NCI-H345 treated with DMSO at 0.1 percent for 48 hours (cell line): ENCODE results near the gene PLIN4.
"Not testable (repeated sequence)": the region's sequence is repeated elsewhere in the genome, so short reads cannot be mapped to it uniquely, and the experiment has no call there.

ENCODE experiments used
- DNase-seq: peaks from one replicate; lab custom pipeline; 2025; ENCODE audit not compliant: unreplicated experiment; lab: John Stamatoyannopoulos, UW

PLIN4 gene, protein sequence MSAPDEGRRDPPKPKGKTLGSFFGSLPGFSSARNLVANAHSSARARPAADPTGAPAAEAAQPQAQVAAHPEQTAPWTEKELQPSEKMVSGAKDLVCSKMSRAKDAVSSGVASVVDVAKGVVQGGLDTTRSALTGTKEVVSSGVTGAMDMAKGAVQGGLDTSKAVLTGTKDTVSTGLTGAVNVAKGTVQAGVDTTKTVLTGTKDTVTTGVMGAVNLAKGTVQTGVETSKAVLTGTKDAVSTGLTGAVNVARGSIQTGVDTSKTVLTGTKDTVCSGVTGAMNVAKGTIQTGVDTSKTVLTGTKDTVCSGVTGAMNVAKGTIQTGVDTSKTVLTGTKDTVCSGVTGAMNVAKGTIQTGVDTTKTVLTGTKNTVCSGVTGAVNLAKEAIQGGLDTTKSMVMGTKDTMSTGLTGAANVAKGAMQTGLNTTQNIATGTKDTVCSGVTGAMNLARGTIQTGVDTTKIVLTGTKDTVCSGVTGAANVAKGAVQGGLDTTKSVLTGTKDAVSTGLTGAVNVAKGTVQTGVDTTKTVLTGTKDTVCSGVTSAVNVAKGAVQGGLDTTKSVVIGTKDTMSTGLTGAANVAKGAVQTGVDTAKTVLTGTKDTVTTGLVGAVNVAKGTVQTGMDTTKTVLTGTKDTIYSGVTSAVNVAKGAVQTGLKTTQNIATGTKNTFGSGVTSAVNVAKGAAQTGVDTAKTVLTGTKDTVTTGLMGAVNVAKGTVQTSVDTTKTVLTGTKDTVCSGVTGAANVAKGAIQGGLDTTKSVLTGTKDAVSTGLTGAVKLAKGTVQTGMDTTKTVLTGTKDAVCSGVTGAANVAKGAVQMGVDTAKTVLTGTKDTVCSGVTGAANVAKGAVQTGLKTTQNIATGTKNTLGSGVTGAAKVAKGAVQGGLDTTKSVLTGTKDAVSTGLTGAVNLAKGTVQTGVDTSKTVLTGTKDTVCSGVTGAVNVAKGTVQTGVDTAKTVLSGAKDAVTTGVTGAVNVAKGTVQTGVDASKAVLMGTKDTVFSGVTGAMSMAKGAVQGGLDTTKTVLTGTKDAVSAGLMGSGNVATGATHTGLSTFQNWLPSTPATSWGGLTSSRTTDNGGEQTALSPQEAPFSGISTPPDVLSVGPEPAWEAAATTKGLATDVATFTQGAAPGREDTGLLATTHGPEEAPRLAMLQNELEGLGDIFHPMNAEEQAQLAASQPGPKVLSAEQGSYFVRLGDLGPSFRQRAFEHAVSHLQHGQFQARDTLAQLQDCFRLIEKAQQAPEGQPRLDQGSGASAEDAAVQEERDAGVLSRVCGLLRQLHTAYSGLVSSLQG (N-terminal part only)

GRCh38 chr19:4518345-4519171 is at the start of gene PLIN4:
Gene PLIN4 (minus strand): TSS chr19:4518486. CDS start chr19:4518272, 214 bp downstream.
- DNase-seq: no peak

- no peak for DNase-seq
Observed at GRCh38 chr19:4567584-4568071, 49.3 kb upstream of the PLIN4 start.

DNA sequence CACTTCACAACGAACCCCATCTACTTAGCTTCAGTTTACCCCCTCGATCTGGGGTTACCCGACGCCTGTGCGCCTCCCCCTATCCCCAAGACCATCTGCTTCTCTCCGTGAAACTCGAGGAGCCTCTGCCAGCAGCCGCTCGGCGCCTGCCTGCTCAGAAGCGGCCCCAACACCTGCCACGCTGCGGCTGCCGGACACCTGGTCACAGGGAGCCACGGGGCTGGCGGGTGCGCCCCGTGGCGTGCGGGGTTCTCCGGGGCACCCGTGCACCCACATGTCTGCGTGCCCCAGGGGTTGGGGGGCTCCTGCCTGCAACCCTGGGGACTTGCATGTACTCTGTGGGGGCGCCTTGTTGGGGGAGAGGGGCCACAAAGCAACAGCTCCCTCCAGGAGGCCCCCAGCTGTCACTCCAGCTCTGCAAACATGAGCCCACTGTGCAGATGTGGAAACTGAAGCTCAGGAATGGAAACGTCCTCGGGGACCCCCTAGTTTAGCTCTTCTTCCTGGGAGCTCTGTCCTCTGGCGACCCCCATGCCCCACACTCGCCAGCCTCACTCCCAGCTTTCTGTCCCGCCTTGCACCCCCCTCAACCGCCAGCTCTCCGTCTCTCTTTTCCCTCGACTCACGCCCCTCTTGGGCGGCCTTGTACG is 48.2 kb upstream of the PLIN4 start:
- DNase-seq: no peak

DNA sequence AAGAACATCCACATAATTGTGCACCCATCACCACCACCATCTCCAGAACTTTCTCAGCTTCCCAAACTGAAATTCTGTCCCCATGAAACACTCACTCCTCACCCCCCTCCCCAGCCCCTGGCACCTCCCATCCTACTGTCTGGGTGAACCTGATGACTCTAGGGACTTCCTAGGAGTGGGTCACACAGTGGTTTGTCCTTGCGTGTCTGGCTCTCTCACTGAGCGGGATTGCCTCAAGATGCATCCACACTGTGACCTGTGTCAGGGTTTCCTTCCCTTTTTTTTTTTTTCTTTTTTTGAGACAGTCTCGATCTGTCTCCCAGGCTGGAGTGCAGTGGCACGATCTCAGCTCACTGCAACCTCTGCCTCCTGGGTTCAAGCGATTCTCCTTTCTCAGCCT is 45.3 kb upstream of the PLIN4 start:
- DNase-seq: not testable (repeated sequence)

DNA sequence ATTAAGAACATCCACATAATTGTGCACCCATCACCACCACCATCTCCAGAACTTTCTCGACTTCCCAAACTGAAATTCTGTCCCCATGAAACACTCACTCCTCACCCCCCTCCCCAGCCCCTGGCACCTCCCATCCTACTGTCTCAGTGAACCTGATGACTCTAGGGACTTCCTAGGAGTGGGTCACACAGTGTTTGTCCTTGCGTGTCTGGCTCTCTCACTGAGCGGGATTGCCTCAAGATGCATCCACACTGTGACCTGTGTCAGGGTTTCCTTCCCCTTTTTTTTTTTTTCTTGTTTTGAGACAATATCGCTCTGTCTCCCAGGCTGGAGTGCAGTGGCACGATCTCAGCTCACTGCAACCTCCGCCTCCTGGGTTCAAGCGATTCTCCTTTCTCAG is 43.8 kb upstream of the PLIN4 start:
- not testable (repeated sequence) for DNase-seq

DNA sequence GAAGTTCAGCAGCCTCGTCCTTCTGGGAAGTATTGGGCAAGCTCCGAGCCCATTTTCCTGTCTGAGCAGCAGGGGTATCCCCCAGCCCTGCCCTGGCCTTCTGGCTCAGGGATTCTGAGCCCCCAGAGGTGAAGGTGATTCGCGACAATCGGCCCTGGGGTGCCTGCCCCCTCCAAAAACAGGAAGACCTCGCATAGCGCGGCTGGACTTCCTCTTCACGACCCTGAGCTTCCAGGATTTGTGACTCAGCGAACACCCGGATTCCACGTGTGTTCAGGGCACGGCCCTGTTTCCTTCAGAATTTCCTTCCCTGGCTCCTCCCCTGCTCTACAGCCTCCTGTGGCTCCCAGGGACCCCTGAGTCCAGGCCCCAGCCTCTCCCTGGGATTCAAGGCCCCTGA is 41.3 kb upstream of the PLIN4 start, which contains the start of gene SEMA6B:
Gene SEMA6B (minus strand): TSS at position 116 of the 400 bp plus-strand sequence. CDS start 1,227 bp downstream, outside the sequence.
- no peak for DNase-seq

DNA sequence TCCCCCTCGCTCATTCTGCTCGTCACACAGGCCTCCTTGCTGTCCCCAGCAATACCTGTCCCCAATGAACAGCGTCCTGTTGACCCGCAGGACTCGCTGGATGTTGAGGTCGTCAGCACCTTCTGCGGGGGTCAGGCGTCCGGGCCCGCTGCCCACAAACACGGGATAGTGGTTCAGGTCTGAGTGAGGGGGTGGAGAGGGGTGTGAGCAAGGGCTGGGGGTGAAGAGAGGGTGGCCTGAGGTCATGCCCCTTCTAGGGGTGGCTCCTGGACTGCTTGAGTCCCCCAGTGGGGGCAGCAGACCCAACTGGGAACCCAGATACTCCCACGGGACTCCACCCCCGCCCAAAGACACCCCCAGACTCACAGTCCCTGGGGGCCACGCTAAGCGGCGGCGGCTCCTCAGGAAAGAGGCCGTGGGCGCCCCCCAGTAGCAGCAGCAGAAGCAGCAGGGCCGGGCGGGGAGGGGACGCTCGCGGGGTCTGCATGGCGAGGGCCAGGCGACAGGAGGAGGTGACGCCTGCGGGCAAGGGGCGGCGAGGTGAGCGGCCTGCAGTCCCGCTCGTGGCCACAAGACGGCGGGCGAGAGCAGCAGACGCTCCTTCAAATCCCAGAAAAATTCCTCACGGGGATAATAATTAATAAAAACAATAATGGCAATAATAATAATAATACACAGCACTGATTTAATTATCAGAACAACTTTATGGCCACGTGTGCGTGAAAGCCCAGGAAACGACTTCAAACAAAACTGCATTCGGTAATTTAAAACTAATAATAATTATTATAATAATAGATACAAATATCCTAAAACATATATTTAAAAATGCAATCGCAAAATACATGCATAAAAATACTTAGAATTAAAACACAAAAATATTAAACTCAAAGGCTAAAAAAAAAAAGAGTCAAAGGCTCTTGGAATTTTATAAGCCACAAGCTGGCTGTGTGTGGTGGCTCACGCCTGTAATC is 40.0 kb upstream of the PLIN4 start:
- no peak for DNase-seq

GRCh38 chr19:4557144-4557970 is 39.1 kb upstream of the PLIN4 start:
- no peak for DNase-seq

GRCh38 chr19:4556597-4557127 is 38.4 kb upstream of the PLIN4 start:
- no peak for DNase-seq

DNA sequence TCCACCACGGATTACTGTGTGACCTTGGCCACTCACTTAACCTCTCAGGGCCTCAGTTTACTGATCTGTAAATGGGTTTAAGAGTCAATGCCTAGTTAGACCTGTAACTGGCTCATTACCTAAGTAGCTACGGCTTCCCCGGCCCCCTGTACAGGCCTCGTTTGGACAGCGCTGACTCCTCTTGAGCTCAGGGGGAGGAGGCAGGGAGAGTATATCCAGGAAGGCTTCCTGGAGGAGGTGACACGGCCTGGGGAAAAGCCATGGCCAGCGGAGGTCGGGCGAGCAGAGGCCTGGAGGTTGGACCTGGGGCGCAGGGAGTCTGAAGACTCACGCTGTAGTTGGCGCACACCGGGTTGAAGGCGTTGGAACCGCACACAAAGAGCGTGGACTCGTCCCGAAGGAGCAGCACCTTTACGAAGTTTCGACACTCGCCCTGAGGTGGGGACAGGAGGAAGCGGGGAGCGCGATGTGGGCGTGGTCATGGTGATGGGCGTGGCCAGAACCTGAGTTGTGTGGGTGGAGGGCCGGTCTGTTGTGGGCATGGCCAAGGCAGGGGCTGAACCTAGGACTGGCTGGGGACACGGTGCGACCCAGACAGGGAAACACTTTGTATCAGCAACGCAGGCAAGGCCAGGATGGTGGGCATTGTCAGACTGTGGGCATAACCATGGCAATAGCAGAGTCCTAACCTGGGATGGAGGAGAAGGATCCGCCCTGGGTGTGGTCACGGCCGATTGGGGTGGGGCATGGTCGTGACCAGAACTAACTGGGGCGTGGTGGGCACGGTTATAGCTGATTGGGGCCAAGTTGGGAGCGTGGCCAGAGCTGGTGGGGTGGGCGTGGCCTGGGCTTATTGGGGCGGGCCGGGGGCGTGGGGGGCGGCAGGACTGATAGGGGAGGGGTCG is 37.6 kb upstream of the PLIN4 start:
- no peak for DNase-seq

DNA sequence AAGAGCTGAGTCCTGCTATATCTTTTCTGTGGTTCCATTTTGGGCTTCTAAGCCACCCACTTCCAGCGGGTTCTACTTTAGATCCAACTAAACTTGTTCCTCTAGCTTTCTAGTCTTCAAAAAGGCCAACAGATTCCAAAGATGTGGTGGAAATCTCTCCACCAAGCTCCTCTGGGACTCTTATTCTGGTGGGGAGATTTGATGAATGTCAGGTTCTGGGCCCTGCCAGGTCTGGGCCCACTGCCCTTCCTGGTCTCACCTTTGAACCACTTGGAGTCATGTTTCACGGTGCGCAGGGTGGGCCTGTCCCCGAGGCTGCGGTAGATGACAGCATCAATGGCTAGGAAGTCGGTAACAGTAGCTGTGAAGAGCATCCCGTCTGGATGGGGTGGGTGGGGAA is 36.4 kb upstream of the PLIN4 start:
- DNase-seq: no peak

GRCh38 chr19:4553775-4554174 is 35.5 kb upstream of the PLIN4 start:
- no peak for DNase-seq

DNA sequence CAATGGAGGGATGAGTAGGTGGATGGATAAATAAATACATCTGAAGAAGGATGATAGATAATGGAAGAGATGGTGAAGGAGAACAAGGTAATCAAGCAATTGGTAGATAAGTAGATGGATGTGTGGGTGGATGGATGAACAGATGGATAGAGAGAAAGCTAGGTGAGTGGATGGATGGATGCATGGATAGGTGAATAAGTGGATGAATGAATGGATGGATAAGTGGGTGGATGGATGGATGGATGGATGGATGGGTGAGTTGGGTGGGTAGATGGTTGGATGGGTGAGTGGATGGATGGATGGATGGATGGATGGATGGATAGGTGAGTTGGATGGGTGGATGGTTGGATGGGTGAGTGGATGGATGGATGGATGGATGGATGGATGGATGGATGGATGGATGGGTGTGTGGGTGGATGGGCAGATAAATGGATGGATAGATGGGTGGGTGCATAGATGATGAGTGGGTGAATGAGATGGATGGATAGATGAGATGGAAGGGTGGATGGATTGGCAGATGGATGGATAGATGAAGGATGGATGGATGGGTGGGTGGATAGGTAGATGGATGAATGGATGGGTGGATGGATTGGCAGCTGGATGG is 34.9 kb upstream of the PLIN4 start:
- DNase-seq: no peak

GRCh38 chr19:4552525-4552819 is 34.2 kb upstream of the PLIN4 start:
- no peak for DNase-seq

GRCh38 chr19:4550479-4551050 is 32.3 kb upstream of the PLIN4 start:
- no peak for DNase-seq

GRCh38 chr19:4550018-4550417 is 31.7 kb upstream of the PLIN4 start:
- no peak for DNase-seq
